GF-D8 (cell line): ENCODE measurements around the gene SNTG2.

ENCODE experiments used
- DNase-seq: peaks from one replicate; lab custom pipeline; 2025; lab: John Stamatoyannopoulos, UW

SNTG2 gene

DNA sequence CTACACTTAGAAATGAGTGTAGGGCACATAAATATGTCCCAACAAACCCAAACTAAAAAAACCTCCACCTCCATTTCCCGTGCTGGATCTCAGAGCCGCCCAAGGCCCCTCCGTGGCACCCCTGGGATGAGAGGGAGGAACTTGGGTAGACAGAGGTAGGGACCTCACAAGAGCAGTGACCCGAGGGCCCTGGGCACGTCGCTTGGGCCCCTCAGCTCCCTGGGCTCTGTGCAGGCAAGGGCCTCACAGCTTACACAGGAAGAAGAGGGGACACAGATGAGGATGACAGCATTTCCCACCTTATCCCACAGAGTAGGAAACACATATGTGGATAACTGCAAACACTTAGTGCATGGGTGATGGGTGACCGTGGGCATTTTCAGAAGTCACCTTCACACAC, 368.7 kb downstream of the SNTG2 start:
- DNase-seq = no peak

DNA sequence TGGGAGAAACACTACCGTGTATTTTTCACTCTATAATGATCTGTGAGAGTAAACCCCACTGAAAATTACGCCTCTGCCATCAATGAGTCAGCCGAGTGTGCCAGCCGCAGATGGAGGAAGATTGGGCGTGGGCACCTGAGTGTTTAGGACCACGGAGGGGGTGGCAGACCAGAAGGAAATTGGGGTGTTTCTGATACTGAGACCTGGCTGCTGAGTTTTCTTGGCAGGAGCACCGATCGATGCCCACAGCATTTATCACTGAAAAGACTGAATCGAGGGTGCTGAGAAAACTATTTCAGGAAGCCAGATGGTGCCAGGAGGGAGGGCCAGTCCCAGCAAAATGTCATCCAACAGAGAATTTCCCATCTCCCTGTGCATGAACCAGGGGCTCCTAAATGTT, 370.7 kb downstream of the SNTG2 start:
- no peak for DNase-seq

DNA sequence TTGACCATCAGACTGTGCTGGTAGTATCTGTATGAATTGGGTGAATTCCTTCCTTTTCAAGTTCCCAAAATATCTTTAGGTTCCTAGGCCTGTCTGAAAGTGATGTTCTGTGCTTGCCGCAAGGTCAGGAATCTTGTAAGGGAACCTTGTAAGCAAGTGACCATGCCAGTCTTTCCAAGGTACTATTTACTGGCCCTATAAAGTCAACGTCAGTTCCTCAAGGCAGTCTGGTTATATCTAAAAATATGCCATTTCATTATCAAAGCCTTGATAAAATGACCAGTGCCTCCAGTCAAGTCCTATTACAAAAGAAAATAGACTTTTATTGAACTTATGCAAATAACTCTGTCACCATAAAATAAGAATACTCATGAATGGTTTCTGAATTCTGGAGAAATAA, 374.2 kb downstream of the SNTG2 start:
- DNase-seq = no peak

DNA sequence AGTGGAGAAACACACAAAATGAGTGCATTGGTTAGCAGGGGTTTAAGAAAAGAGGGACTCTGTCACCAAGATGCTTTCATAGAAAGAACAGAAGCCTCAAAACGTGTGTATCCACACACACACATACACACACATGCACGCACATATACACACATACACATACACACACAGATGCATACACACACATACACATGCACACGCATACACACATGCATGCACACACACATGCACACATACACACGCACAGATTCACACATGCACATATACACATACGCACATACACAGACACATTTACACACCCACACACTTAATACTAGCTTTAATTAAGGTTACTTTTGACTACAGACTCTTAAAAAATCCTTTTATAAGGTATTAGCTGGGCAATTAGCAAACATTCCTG, 378.0 kb downstream of the SNTG2 start:
- DNase-seq = no peak

DNA sequence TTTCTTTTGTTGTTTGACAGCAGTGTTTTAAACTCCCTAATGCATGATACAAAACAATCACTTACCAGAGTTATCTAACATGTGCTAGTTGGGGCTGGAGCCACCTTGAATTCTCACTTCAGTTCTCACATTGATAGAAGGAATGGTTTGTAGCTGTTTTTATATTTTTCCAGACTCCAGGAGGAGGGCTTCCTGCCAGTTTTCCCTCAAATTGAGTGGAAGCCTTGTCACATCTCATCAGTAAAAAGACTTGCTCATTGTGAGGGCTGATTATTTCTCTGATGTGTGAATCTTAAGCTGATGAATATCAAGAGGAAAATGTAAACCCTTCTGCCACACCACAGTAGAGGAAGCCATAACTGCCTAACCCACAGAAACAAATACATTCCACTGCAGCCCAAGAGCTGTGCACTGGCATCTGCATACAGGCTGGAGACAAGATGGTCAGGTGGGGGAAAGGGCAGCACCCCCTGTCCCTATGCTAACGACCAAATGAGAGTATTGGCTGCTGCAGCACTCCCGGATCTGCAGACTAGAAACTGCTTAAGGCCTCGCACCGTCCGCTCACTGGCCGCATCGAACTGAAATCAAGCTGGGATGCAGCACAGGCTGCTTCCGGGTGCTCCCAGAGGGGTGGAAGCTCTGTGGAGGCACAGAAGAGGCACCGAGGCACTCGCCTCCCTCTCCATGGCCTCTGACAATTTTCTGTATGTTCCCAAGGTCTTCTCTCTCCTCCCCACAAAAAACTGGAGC, 388.9 kb downstream of the SNTG2 start:
- no peak for DNase-seq

DNA sequence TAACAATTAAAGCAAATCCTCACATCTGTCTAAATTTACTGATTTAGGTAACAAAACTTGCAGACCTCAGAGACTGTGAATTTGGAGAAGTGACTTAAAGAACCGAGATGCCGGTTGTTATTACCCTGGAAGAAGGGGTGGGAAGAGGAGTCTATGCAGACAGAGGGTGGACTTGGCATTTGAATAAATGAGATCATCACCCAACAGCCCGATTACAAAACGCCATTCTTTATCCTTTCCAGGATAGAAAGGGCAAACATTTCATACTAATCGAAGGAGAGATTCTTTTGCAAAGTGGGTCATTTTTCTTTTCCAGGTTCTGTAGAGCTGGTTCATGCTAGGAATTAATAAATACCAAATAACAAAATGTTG, 389.5 kb downstream of the SNTG2 start:
- DNase-seq = no peak

DNA sequence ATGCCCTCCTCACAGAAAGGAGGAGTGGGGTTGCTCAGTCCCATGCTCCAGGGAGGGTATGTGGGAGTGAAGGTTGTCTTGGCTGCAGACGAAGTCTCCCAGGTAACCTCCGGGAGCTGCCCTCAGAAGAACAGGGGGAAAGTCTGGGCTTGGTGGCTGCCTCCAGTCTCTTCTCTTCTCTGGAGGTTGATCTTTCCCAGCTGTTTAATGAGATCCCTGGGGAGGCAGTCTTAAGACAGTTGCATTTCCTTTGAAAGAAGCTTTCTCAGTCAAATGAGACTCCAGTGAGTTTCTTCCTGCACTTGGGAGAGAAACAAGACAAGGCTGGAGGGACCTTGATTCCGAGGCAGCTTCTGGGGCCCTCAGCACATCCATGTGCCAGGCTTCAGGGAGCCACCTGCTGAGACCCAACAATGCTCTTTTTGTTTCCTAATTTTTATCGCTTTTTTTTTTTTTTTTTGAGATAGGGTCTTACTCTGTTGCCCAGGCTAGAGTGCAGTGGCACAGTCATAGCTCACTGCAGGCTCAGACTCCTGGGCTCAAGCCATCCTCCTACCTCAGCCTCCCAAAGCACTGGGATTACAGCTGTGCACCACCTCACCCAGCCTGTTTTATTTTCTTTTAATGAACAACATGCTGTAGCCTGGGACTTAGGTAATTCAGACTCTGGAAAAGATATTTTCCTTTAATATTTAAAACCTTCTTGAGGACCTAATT, 390.9 kb downstream of the SNTG2 start:
- DNase-seq = no peak

DNA sequence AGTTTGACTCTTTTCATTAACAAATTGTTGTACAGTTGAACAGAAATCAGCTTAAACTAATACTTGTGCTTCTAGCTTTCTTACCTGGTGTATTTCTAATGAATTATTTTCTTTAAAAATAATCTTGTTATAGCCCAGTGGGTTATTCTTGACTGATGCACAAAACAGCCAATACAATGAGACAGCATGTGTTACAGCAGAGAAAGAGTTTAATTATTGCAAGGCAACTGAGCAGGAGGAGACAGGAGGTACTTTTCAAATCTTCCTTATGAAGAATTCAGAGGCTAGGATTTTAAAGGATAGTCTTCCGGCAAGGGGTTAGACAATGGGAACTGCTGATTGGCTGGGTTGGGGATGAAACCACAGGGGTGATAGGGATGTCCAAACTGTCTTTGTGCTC, 398.1 kb downstream of the SNTG2 start:
- no peak for DNase-seq

DNA sequence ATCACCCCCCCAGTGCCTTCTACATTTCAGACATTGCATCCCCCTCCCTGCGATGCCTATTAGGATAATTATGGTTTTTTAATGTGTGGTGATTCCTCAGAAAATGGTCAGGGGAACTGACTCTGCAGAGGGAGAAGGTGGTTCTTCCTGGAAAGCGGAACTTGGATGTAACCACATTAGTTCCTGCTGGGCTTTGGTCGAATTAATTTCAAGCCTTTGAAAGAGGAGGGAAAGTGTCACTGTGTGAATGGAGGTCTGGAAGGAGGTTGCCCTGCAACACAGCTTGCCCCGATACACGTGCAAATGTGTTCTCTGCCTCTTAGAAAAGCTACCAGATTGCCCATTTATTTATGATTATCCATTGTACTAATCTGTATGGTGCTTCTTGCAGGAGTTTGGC, 399.5 kb downstream of the SNTG2 start:
- no peak for DNase-seq

DNA sequence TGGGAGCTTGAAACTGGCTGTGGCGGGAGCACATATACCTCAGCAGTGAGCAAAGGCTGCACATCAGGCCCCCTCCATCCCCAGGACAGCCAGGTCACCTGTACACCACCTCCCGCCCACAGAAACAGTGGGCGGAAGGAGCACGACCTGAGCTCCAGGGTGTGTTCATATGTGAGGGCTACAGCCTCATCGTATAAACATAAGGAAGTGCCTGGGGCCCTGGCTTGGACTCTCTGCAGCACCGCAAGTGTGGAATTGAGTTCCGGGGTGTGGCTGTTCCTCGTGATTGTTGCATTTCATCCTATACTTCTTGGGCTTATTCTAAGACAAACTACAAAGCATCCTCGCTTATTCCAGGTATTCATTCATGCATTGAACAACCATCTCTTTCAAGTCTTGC, 402.5 kb downstream of the SNTG2 start:
- DNase-seq = no peak

DNA sequence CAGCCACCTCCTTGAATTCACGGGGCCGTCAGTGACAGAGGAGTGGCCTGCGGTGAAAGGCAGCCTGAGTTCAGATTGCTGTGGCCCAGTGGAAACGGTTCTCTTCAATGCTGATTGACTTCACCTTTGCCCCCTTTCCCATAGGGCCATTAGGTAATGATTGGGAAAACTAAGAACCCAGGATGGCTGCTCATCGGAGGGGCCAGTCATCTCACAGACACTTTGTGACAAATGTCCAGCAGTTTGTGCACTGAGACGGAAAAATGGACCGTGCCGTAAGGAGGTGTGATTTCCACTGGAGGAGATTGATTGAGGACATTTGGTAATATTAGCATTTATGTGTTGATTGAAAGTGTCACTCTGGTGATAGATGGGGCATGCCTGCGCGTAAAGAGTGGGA, 402.9 kb downstream of the SNTG2 start:
- DNase-seq = no peak

DNA sequence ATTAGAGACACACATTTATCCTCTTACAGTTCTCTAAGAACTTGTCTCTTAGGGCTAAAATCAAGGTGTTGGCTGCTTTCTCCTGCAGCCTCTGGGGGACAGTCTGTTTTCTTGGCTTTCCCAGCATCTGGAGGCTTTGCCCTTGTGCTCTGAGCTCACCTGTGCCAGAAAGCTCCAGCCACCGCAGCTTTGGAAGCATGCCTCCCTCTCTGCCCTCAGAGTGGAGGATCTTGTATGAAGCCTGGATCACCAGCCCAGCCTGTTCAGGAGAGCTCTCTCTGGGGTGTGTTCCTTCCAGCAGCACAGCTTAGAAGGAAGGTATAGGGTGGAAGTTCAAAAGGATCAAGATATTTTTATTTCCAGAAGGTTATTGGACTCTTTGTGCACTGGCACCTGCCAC, 409.5 kb downstream of the SNTG2 start:
- DNase-seq = no peak

DNA sequence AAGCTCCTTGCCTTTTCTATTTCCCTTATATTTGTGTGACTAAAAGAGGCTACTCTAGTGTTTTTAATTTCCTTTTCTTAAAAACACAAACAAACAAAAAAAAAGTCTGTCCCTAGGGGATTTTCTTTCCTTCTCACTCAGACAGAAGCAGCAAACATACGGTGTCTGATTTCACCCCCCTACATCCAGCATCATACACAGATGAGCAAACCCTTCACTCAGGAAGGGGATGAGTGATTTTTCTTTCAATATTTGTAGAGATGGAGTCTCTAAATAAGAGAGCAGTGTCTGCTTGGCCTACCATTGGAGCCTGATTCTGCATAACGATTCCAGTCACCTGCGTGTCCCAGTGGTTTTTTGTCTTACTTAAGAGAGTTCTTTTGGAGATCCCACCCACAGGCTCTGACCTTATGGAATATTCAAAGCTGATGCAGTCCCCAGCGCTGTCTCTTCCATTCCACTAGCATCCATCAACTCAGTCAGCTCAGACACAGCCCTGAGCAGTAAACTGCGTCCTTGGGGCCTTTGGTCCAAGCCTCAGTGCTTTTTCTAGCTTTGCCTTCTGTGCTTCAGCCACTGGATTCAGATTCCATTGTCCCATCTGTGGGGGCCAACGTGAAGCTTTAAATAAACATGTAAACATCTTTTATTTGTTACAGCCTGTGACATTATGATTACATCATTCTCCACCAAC, 410.1 kb downstream of the SNTG2 start:
- DNase-seq = no peak

DNA sequence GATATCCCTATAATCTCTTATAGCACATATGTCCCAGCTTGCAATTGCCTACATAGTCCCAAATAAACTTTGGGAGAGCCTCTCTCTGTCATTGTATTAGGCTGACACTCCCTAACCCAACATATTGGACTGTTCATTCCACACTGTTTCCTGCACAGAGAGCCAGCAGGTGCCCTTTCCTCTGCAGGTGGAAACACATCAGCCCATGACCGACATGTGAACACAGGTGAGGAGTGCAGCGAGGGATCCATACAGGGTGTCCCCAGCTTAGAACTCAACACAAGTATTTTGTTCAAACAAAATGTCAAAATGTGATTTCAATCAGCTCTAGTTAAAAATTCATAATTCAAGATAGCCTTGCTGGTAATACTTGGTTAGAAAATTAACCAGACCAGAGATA, 412.7 kb downstream of the SNTG2 start:
- DNase-seq = no peak

DNA sequence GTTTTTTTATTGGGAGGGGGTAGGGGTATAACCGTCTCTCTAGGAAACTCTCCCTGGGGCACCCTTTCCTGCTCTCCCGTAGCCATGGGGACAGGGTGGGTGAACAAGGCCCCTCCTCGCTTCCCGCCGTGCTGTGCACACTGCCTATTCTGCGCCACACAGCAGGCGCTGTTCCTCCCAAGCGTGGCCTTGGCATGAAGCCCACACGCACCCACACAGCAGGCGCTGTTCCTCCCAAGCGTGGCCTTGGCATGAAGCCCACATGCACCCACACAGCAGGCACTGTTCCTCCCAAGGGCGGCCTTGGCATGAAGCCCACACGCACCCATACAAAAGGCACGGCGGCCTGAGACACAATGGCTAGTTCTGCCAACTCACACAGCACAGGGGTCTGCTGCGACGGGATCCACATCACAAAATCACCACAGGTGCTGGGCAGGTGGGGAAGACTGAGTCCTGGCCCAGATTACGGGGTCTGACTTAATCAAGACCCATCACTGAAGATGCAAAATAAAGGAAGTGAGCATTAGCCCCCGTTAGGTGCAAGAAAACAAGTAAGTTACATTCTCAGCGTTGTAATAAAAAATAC, 416.0 kb downstream of the SNTG2 start:
- no peak for DNase-seq

DNA sequence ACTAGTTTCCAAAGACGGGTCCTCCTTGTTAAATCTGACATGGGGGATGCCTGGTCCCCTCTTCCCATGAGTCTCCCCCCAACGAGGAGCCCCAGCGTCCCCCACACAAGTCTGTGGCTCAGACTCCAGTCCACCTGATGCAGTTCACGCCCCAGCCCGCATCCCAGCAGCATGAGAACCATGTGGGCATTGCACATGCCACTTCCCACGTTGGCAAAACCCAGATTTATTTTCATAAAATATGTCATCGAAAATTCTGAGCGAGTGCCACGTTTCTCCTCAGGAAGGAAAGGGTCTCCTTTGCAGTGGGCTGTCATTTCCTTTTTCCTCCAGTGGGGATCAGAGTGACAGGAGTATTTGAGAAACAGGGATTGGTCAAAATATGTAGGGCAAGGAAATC, 417.0 kb downstream of the SNTG2 start:
- DNase-seq = no peak

DNA sequence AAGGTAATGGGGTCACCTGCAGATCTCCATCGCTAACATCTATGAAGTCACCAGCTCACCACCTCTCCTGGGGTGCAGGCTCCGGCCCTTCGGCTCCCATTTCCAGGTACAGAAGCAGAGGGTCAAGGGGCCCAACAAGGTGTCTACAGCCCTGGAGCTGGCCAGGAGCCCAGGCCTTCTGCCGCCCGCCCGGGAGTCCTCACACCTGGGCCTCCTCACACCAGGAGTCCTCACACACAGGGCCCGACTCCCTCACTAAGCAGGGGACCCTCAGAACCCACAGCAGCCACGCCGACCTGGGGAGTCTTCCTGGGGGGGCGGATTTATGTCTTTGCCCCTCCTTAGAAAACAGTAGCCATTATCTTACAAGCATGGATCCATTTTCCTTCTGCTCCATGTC, 419.3 kb downstream of the SNTG2 start:
- DNase-seq = no peak

DNA sequence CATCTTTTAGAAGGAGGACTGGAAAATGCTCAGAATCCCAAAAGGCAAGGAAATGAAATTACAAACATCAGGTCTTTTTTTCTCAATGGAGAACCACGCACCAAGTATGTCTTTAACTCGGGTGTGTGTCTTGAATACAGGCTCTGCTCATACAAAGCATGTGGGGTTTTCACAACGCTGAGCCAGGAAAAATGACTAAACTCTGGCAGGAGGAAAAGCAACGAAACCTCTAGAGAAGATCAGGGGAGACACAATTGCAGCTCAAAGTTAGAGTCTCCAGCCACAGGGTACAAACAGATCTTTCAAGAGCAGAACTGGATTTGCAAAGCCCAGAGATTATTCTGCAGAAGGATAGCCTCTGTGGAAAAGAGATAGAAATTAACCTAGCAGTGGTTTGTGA, 419.8 kb downstream of the SNTG2 start:
- DNase-seq = no peak

DNA sequence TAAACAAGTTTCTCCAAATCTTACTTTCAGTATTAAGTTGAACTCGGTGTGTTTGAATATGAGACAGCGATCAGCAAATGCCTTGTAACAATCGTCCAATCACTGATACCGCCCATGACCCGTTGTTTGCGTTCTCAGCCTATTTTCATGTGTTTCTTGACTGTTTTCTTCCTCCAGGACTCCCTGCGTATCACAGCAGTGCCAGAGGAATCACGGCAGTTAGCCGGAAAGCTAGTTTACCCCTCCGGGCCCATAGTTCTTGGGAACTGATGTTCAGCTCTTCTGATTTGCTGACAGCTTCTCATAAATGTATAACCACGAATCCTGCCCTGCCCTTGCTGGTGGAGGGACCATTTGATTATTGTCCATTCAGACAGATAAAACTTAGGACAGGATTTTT, 420.4 kb downstream of the SNTG2 start:
- DNase-seq = no peak

DNA sequence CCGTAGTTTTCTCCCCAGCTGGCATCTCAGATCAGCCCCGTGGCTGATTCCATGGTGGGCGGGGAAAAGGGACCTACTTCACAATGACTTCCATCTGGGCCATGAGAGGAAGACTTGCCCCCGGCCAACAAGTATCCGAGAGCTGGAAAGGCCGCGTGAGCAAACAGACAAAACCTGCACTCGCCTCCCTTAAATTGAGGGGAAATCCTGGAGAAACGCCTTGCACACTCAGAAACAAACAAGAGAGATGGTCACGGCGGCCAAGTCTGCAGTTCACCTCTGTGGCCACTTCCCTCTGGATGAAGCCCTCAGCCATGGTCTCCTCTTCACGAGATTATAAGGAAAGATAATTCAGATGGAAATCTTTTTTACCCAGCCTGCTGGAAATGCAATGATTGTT, 423.2 kb downstream of the SNTG2 start:
- no peak for DNase-seq

DNA sequence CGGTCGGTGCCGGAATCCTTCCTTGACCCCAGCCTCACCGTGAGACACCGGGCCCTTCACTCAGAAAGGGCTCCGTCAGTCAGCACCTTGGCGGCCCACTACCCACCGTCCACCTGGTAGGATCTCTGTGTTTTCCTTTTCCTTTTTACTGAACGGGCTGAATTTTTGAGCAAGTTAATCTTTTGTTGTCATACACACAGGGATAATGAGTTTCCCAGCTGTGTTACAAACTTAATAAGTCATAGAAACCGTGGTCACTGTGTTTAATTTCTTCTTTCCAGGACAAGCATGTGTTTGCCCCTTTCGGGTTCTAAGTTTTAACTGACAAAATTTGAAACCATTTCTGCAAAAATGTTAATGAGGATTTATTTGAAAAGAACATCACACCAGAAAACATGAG, 423.6 kb downstream of the SNTG2 start:
- no peak for DNase-seq

DNA sequence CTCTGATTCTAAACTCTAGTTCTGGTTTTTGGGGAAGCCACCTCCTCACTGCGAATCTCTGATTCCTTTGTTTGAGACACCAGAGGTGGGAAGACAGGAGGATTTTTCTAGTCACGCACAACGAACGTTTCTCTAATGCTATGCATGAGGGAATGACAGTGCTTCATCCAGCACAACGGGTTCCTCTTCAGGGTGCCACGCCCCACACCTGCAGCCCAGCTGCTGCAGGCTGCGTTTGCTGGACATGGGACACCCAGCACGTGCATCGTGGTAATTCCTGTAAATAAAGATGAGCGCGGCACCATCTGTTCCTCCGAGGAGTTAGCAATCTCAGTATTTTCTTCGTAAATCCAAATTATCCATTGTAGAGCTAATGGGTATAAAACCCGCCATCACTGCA, 425.1 kb downstream of the SNTG2 start:
- no peak for DNase-seq

DNA sequence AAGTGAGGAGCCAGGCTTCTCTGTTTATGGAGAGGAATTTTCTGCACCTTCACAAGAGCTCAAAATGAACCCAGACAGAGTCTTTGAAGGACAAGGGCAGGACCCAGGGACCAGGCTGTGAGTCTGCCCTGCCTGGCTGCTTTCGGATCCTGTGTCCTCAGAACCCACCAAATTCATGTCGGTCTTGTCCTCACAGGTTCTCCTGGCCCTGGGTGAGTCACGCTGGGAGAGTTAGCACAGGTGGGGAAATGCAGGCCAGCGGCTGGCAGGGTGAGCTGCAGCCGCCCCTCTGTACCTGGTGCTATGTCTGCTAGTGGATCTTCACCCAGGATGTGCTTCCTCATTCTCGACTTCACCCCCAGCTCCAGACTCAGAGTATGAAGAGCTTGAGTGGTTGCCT, 426.8 kb downstream of the SNTG2 start:
- DNase-seq = no peak
